Panc1 (cell line): Measurements from ENCODE around the gene F5. TPM values are rescaled to one million over a fixed set of nuclear protein-coding genes. Genes with fewer than 3 reads are reported as not detected.

Experiments
- ATAC-seq: fragments of 200-7000 bp; cut with Tn5 transposase; 2 replicates; pipeline ENCODE4 v1.9.1; 2020; ENCODE audit warnings: mild to moderate bottlenecking, moderate library complexity
- BruUV-seq: library from RNA; stranded (reverse); fragments of 400-500 nt; replicated peaks from 2 replicates; lab custom pipeline; 2021; lab: Mats Ljungman, UMichigan
- CTCF ChIA-PET: fragments of 300-600 bp; sonication (Branson Sonifier 250); formaldehyde crosslinking; loops from one replicate; lab custom pipeline; 2022; ENCODE audit warnings: antibody characterized with exemption; lab: Charles Lee
- POLR2A ChIA-PET: fragments of 300-600 bp; sonication (Branson Sonifier 250); formaldehyde crosslinking; loops from one replicate; lab custom pipeline; 2022; ENCODE audit warnings: antibody characterized with exemption; lab: Charles Lee
- DNase-seq: peaks from one replicate; pipeline ENCODE4 v3.0.0-alpha.2; 2010; ENCODE audit warnings: low read depth, low spot score
- H3K27ac ChIP-seq: 2 replicates; pipeline ENCODE4 v1.5.1; 2011; ENCODE audit warnings: mild to moderate bottlenecking, low read length, inconsistent platforms
- H3K27me3 ChIP-seq: fragments of 200-500 bp; sonication (Bioruptor generic); 2 replicates; pipeline ENCODE4 v1.6.0; 2014; ENCODE audit warnings: low read length, inconsistent platforms; ENCODE audit not compliant: control insufficient read depth, insufficient read depth
- H3K36me3 ChIP-seq: fragments of 200-500 bp; sonication (Bioruptor generic); 2 replicates; pipeline ENCODE4 v1.5.1; 2014; ENCODE audit warnings: inconsistent platforms, mild to moderate bottlenecking, low read length, moderate library complexity; ENCODE audit not compliant: control insufficient read depth, insufficient read depth
- H3K4me1 ChIP-seq: 2 replicates; pipeline ENCODE4 v1.5.1; 2011; ENCODE audit warnings: inconsistent platforms, mild to moderate bottlenecking, low read length, moderate library complexity; ENCODE audit not compliant: control insufficient read depth, insufficient read depth
- H3K4me3 ChIP-seq, 2 experiments: 2 replicates each; pipeline ENCODE4 v1.5.1; 2011 to 2012; ENCODE audit warnings: low read depth in 2 of 2, low read length in 2 of 2, mild to moderate bottlenecking in 2 of 2, inconsistent platforms in 1 of 2, moderate library complexity in 1 of 2
- H3K9me3 ChIP-seq: fragments of 200-500 bp; sonication (Bioruptor generic); 2 replicates; pipeline ENCODE4 v1.5.1; 2014; ENCODE audit warnings: low read depth, mild to moderate bottlenecking, inconsistent platforms, low read length, moderate library complexity; ENCODE audit not compliant: control insufficient read depth, insufficient read depth
- POLR2AphosphoS5 ChIP-seq: IDR thresholded peaks from 2 replicates; pipeline ENCODE4 v1.6.1; 2012; ENCODE audit warnings: mild to moderate bottlenecking, low read depth, low read length, moderate library complexity
- SIN3A ChIP-seq: IDR thresholded peaks from 2 replicates; pipeline ENCODE4 v1.6.1; 2012; ENCODE audit warnings: low read depth, mild to moderate bottlenecking, low read length, moderate library complexity, borderline replicate concordance; ENCODE audit not compliant: insufficient read depth
- TCF7L2 ChIP-seq: IDR thresholded peaks from 2 replicates; pipeline ENCODE4 v1.6.1; 2011; ENCODE audit warnings: mild to moderate bottlenecking, low read depth, low read length, inconsistent platforms
- in situ Hi-C: cut with HindIII; loops from 2 replicates; pipeline ENCODE4 v1.10.0; 2016; ENCODE audit warnings: low sequenced_read_pairs, low pct_unique_long_range_greater_than_20kb
- intact Hi-C: fragments of 100-400 bp; cut with micrococcal nuclease; formaldehyde crosslinking; loops from one replicate; pipeline ENCODE4 v1.10.0; 2022; ENCODE audit not compliant: unreplicated experiment
- total RNA-seq: library from RNA; stranded (reverse); gene quantifications from one replicate; pipeline ENCODE4 v1.2.1, GENCODE V29; 2021; ENCODE audit not compliant: unreplicated experiment
- TF ChIP-seq, protein P1 (sequence below), 2 experiments: IDR thresholded peaks; 2 replicates each; pipeline ENCODE4 v1.6.1; 2011 to 2012; ENCODE audit warnings: low read depth in 2 of 2, control low read depth in 1 of 2, low read length in 1 of 2, mild to moderate bottlenecking in 1 of 2, moderate library complexity in 1 of 2; ENCODE audit not compliant: insufficient read depth in 1 of 2
- TF ChIP-seq, protein P2 (sequence below): fragments of 450-650 bp; IDR thresholded peaks from 2 replicates; pipeline ENCODE4 v1.5.1; 2017; ENCODE audit warnings: mild to moderate bottlenecking

F5 gene
- total RNA-seq, 1 experiment from 2014 or later, result 0.08 TPM

DNA sequence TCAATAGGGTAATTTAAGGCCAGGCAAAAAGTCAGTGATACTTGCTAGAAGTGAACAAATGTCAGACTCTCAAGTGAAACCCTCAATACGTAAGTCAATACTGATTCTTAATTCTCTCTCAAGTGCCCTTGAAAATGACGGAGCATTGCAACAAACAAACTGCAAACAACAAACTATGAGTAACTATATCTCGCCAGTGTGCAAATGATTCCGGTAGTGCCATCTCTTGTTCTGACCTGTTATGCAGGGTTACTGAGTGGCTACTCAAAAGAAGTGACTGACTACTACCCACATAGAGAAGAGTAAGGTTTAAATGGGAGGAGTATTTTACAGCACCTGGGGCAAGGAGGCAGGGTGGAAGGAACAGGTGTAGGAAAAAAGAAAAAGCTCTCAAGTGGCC, 102.2 kb downstream of the F5 start:
- Histone ChIP-seq H3K36me3 (no peaks in the 10 kb centered on the region), H3K27ac (peak overlapping the region; percentile 53), H3K27me3 (no peaks in the 10 kb centered on the region), H3K4me3 (peak overlapping the region; percentile 84 to 87), H3K4me1 (peaks cover 27% of the 10 kb centered on the region), H3K9me3 (no peaks in the 10 kb centered on the region)
- in situ Hi-C loops, result no loop called here
- BruUV-seq, result no TSS peak
- intact Hi-C loops, result no loop called here
- no peak for TF ChIP-seq TCF7L2
- TF ChIP-seq, protein P1, sequence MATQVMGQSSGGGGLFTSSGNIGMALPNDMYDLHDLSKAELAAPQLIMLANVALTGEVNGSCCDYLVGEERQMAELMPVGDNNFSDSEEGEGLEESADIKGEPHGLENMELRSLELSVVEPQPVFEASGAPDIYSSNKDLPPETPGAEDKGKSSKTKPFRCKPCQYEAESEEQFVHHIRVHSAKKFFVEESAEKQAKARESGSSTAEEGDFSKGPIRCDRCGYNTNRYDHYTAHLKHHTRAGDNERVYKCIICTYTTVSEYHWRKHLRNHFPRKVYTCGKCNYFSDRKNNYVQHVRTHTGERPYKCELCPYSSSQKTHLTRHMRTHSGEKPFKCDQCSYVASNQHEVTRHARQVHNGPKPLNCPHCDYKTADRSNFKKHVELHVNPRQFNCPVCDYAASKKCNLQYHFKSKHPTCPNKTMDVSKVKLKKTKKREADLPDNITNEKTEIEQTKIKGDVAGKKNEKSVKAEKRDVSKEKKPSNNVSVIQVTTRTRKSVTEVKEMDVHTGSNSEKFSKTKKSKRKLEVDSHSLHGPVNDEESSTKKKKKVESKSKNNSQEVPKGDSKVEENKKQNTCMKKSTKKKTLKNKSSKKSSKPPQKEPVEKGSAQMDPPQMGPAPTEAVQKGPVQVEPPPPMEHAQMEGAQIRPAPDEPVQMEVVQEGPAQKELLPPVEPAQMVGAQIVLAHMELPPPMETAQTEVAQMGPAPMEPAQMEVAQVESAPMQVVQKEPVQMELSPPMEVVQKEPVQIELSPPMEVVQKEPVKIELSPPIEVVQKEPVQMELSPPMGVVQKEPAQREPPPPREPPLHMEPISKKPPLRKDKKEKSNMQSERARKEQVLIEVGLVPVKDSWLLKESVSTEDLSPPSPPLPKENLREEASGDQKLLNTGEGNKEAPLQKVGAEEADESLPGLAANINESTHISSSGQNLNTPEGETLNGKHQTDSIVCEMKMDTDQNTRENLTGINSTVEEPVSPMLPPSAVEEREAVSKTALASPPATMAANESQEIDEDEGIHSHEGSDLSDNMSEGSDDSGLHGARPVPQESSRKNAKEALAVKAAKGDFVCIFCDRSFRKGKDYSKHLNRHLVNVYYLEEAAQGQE (IDR thresholded peaks at IDR 0.05; ENCODE audit: insufficient read depth in 1 of 2, low read depth in 2 of 2, low read length in 1 of 2), result no peak
- TF ChIP-seq, protein P2, sequence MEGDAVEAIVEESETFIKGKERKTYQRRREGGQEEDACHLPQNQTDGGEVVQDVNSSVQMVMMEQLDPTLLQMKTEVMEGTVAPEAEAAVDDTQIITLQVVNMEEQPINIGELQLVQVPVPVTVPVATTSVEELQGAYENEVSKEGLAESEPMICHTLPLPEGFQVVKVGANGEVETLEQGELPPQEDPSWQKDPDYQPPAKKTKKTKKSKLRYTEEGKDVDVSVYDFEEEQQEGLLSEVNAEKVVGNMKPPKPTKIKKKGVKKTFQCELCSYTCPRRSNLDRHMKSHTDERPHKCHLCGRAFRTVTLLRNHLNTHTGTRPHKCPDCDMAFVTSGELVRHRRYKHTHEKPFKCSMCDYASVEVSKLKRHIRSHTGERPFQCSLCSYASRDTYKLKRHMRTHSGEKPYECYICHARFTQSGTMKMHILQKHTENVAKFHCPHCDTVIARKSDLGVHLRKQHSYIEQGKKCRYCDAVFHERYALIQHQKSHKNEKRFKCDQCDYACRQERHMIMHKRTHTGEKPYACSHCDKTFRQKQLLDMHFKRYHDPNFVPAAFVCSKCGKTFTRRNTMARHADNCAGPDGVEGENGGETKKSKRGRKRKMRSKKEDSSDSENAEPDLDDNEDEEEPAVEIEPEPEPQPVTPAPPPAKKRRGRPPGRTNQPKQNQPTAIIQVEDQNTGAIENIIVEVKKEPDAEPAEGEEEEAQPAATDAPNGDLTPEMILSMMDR, result no peak
- no peak for TF ChIP-seq POLR2AphosphoS5
- no peak for TF ChIP-seq SIN3A
- DNase-seq (no peak), ATAC-seq (no peak)
- ChIA-PET POLR2A (no interaction called here), CTCF (no interaction called here)

DNA sequence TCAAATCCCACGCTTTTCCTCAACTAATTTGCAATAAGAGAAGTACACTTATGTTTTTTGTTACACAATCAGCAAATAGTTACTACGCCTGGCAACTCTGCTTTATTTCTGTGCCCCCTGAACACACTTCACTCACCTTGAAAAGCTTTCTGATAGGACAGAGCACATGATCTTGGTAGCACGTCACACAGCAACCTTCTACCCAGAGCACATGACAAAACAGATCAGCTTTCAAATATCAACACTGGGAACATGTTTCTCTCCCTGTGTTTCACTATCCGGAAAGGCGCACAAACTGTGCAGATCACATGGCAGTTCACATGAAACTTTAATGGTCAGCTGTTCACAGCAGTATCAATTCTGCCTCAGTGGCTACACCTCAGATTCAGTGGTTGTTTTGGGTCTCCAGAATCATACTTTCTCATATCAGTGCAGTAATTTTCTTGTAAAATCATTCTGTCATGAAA, 102.7 kb downstream of the F5 start:
- in situ Hi-C loops (no loop called here), intact Hi-C loops (no loop called here)
- CTCF ChIA-PET, result no interaction called here
- H3K27ac ChIP-seq, result peak overlapping the region; percentile 53
- POLR2A ChIA-PET, result no interaction called here
- H3K9me3 ChIP-seq, result no peaks in the 10 kb centered on the region
- no peak for TF ChIP-seq SIN3A
- TF ChIP-seq, protein P1 (IDR thresholded peaks at IDR 0.05; ENCODE audit: insufficient read depth in 1 of 2, low read depth in 2 of 2, low read length in 1 of 2), result no peak
- peaks cover 27% of the 10 kb centered on the region for H3K4me1 ChIP-seq
- no peak for DNase-seq
- no peak for ATAC-seq
- no peaks in the 10 kb centered on the region for H3K36me3 ChIP-seq
- BruUV-seq, result no TSS peak
- H3K27me3 ChIP-seq, result no peaks in the 10 kb centered on the region
- H3K4me3 ChIP-seq, result peak overlapping the region; percentile 84 to 87
